Measurements from ENCODE around the gene SMTNL1.

GRCh38 chr11:57499983-57500461 lies 37.4 kb upstream of the SMTNL1 start:
- TF ChIP-seq POLR2A (IDR thresholded peaks at IDR 0.05; ENCODE audit: low read length) (no peak), GATA1 (IDR thresholded peaks at IDR 0.05; ENCODE audit: low read depth, low read length) (no peak)

Measured in erythroblast (primary cell).